ENCODE measurements around the gene SLC35E4. TPM values are rescaled to one million over a fixed set of nuclear protein-coding genes. Genes with fewer than 3 reads are reported as not detected.
"Not testable (repeated sequence)": the region's sequence is repeated elsewhere in the genome, so short reads cannot be mapped to it uniquely, and the experiment has no call there.

SLC35E4 gene
- total and polyA plus RNA-seq, 2 donors (not counting 1 experiment from before 2014, with no cell fraction given) = 0.39 to 3.4 TPM

GRCh38 chr22:30628491-30628890 is 7.1 kb upstream of the SLC35E4 start:
- no peak for ATAC-seq (ENCODE audit: low read depth)
- H3K27me3 Mint-ChIP-seq = no peaks in the 10 kb centered on the region
- Histone ChIP-seq H3K4me2 (replicated peaks; ENCODE audit: low read depth, low read length, poor library complexity, severe bottlenecking) (no peak overlapping the region), H4K20me1 (ENCODE audit: control insufficient read depth, insufficient read depth, low read length, poor library complexity, severe bottlenecking) (no peaks in the 10 kb centered on the region), H3K79me2 (ENCODE audit: control insufficient read depth, insufficient read depth, low read length) (no peaks in the 10 kb centered on the region), H3K9me3 (ENCODE audit: control extremely low read depth in 1 of 3, control insufficient read depth in 2 of 3, insufficient read depth in 1 of 3, low read length in 2 of 3) (no peaks in the 10 kb centered on the region), H3K4me3 (ENCODE audit: control extremely low read depth in 1 of 5, extremely low read depth in 1 of 5, insufficient read depth in 1 of 5, low read depth in 2 of 5, low read length in 4 of 5) (no peak overlapping the region), H3K27ac (ENCODE audit: low read length in 2 of 2) (no peak overlapping the region), H2AFZ (ENCODE audit: insufficient read depth, low read depth, low read length, poor library complexity, severe bottlenecking) (no peak overlapping the region), H3K27me3 (replicated peaks in 1 of 4; ENCODE audit: control extremely low read depth in 1 of 4, control insufficient read depth in 3 of 4, insufficient read depth in 4 of 4, low read length in 3 of 4) (no peaks in the 10 kb centered on the region), H3K9ac (ENCODE audit: low read length) (no peak overlapping the region), H3K4me1 (ENCODE audit: control insufficient read depth in 2 of 2, insufficient read depth in 2 of 2, low read length in 2 of 2) (no peaks in the 10 kb centered on the region), H3K36me3 (replicated peaks in 1 of 2; ENCODE audit: control extremely low read depth in 1 of 2, control insufficient read depth in 1 of 2, extremely low read depth in 1 of 2, insufficient read depth in 2 of 2, low read length in 1 of 2) (no peaks in the 10 kb centered on the region)
- ChIA-PET POLR2A (no interaction called here), CTCF (interaction anchor here (0.6 to 0.8 kb wide), 2 partner anchors 293 to 673 kb away, joined by 3 to 4 read pairs; no protein-coding TSS in a partner anchor)
- DNase-seq = no peak
- H3K27ac Mint-ChIP-seq = no peak overlapping the region
- WGBS (ENCODE audit: insufficient coverage) = 86% methylated on average over 2 of the region's 4 CpGs
- intact Hi-C loops (cut with micrococcal nuclease) = no loop called here
- TF ChIP-seq EZH2 (IDR thresholded peaks at IDR 0.05; ENCODE audit: borderline replicate concordance, insufficient read depth, low read depth, low read length, poor library complexity, severe bottlenecking) = no peak
- TF ChIP-seq, protein P1, sequence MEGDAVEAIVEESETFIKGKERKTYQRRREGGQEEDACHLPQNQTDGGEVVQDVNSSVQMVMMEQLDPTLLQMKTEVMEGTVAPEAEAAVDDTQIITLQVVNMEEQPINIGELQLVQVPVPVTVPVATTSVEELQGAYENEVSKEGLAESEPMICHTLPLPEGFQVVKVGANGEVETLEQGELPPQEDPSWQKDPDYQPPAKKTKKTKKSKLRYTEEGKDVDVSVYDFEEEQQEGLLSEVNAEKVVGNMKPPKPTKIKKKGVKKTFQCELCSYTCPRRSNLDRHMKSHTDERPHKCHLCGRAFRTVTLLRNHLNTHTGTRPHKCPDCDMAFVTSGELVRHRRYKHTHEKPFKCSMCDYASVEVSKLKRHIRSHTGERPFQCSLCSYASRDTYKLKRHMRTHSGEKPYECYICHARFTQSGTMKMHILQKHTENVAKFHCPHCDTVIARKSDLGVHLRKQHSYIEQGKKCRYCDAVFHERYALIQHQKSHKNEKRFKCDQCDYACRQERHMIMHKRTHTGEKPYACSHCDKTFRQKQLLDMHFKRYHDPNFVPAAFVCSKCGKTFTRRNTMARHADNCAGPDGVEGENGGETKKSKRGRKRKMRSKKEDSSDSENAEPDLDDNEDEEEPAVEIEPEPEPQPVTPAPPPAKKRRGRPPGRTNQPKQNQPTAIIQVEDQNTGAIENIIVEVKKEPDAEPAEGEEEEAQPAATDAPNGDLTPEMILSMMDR (IDR thresholded peaks at IDR 0.05) = no peak
- H3K9me3 Mint-ChIP-seq (ENCODE audit: insufficient read depth) = no peaks in the 10 kb centered on the region
- no peaks in the 10 kb centered on the region for H3K4me1 Mint-ChIP-seq
- no peak overlapping the region for H3K4me3 Mint-ChIP-seq

DNA sequence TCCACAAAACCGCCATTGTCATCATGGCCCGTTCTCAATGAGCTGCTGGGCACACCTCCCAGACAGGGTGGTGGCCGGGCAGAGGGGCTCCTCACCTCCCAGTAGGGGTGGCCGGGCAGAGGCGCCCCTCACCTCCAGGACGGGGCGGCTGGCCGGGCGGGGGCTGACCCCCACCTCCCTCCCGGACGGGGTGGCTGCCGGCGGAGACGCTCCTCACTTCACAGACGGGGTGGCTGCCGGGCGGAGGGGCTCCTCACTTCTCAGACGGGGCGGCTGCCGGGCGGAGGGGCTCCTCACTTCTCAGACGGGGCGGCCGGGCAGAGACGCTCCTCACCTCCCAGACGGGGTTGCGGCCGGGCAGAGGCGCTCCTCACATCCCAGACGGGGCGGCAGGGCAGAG is 4.1 kb upstream of the SLC35E4 start:
- H3K4me3 Mint-ChIP-seq; intact Hi-C loops (cut with micrococcal nuclease); CTCF ChIA-PET: not testable (repeated sequence)

More for the DNA sequence above, 4.1 kb upstream of the SLC35E4 start:
- H3K4me2 ChIP-seq (replicated peaks; ENCODE audit: low read depth, low read length, poor library complexity, severe bottlenecking); H3K9me3 ChIP-seq (ENCODE audit: control extremely low read depth in 1 of 3, control insufficient read depth in 2 of 3, insufficient read depth in 1 of 3, low read length in 2 of 3); POLR2A ChIA-PET; H3K36me3 ChIP-seq (replicated peaks in 1 of 2; ENCODE audit: control extremely low read depth in 1 of 2, control insufficient read depth in 1 of 2, extremely low read depth in 1 of 2, insufficient read depth in 2 of 2, low read length in 1 of 2); H3K4me3 ChIP-seq (ENCODE audit: control extremely low read depth in 1 of 5, extremely low read depth in 1 of 5, insufficient read depth in 1 of 5, low read depth in 2 of 5, low read length in 4 of 5); H3K9me3 Mint-ChIP-seq (ENCODE audit: insufficient read depth); H3K27ac ChIP-seq (ENCODE audit: low read length in 2 of 2); H3K27ac Mint-ChIP-seq; H4K20me1 ChIP-seq (ENCODE audit: control insufficient read depth, insufficient read depth, low read length, poor library complexity, severe bottlenecking); H3K27me3 ChIP-seq (replicated peaks in 1 of 4; ENCODE audit: control extremely low read depth in 1 of 4, control insufficient read depth in 3 of 4, insufficient read depth in 4 of 4, low read length in 3 of 4); H3K9ac ChIP-seq (ENCODE audit: low read length); H3K27me3 Mint-ChIP-seq; H2AFZ ChIP-seq (ENCODE audit: insufficient read depth, low read depth, low read length, poor library complexity, severe bottlenecking); ATAC-seq (ENCODE audit: low read depth); DNase-seq; H3K79me2 ChIP-seq (ENCODE audit: control insufficient read depth, insufficient read depth, low read length): not testable (repeated sequence)
- peaks cover 14 to 19% of the 10 kb centered on the region in 2 donors for H3K4me1 ChIP-seq (ENCODE audit: control insufficient read depth in 2 of 2, insufficient read depth in 2 of 2, low read length in 2 of 2)
- H3K4me1 Mint-ChIP-seq = peaks cover 16% of the 10 kb centered on the region
- 80% methylated on average over 1 of the region's 31 CpGs for WGBS (ENCODE audit: insufficient coverage)
